Karpas-422 (cell line): ENCODE data around the gene AGAP6. TPM values are rescaled to one million over a fixed set of nuclear protein-coding genes. Genes with fewer than 3 reads are reported as not detected.
A peak's percentile ranks its signal among the peaks of the same experiment; 100 is the strongest.
"Not testable (repeated sequence)": the region's sequence is repeated elsewhere in the genome, so short reads cannot be mapped to it uniquely, and the experiment has no call there.

Source experiments
- DNase-seq: peaks from one replicate; pipeline ENCODE4 v3.0.0-alpha.2; 2015
- H2AFZ ChIP-seq: fragments of 200-600 bp; sonication (generic); 2 replicates; pipeline ENCODE4 v1.6.1; 2014; ENCODE audit warnings: antibody characterized with exemption, low read length, mixed read lengths
- H3K27ac ChIP-seq: fragments of 200-600 bp; sonication (generic); 2 replicates; pipeline ENCODE4 v1.5.1; 2014; ENCODE audit warnings: mild to moderate bottlenecking, low read length, moderate library complexity
- H3K27me3 ChIP-seq: fragments of 200-600 bp; sonication (generic); 2 replicates; pipeline ENCODE4 v1.6.1; 2014; ENCODE audit warnings: low read length, mixed read lengths
- H3K36me3 ChIP-seq: fragments of 200-600 bp; sonication (generic); 2 replicates; pipeline ENCODE4 v1.6.1; 2014; ENCODE audit warnings: low read length, mixed read lengths; ENCODE audit not compliant: insufficient read depth
- H3K4me1 ChIP-seq: fragments of 200-600 bp; sonication (generic); 2 replicates; pipeline ENCODE4 v1.6.1; 2014; ENCODE audit warnings: mild to moderate bottlenecking, low read length, mixed read lengths
- H3K4me2 ChIP-seq: fragments of 200-600 bp; sonication (generic); 2 replicates; pipeline ENCODE4 v1.6.1; 2014; ENCODE audit warnings: low read length, low read depth, mild to moderate bottlenecking; ENCODE audit not compliant: poor library complexity, severe bottlenecking
- H3K4me3 ChIP-seq: fragments of 200-600 bp; sonication (generic); 2 replicates; pipeline ENCODE4 v1.5.1; 2014; ENCODE audit warnings: mild to moderate bottlenecking, antibody characterized with exemption, low read length, mixed read lengths
- H3K79me2 ChIP-seq: fragments of 200-600 bp; sonication (generic); 2 replicates; pipeline ENCODE4 v1.6.1; 2014; ENCODE audit warnings: mild to moderate bottlenecking, low read length, mixed read lengths
- H3K9ac ChIP-seq: fragments of 200-600 bp; sonication (generic); 2 replicates; pipeline ENCODE4 v1.6.0; 2014; ENCODE audit warnings: low read length
- H3K9me2 ChIP-seq: fragments of 200-600 bp; sonication (generic), shearing (Covaris generic); replicated peaks from 2 replicates; pipeline ENCODE4 v1.6.0; 2014; ENCODE audit warnings: mild to moderate bottlenecking, low read length, moderate library complexity; ENCODE audit not compliant: insufficient read depth
- H3K9me3 ChIP-seq: fragments of 300-700, 200-600 bp; sonication (generic); 2 replicates; pipeline ENCODE4 v1.6.1; 2014; ENCODE audit warnings: low read length, mixed read lengths
- H4K20me1 ChIP-seq: fragments of 200-600 bp; sonication (generic); 2 replicates; pipeline ENCODE4 v1.6.1; 2014; ENCODE audit warnings: mild to moderate bottlenecking, antibody characterized with exemption, low read length, low read depth; ENCODE audit not compliant: insufficient read depth
- total RNA-seq: library from RNA; depleted of rRNA; stranded (reverse); fragments of >200 nt; shearing (Covaris generic); gene quantifications from 2 replicates; pipeline ENCODE4 v1.2.3, GENCODE V29; 2014; ENCODE audit warnings: low replicate concordance

The AGAP6 gene
- total RNA-seq, 1 experiment from 2014 or later = 17.1 TPM

- not testable (repeated sequence) for H3K27me3 ChIP-seq, H3K4me2 ChIP-seq, DNase-seq, H4K20me1 ChIP-seq, H3K9me2 ChIP-seq, H3K27ac ChIP-seq, H3K4me3 ChIP-seq, H3K9me3 ChIP-seq, H3K4me1 ChIP-seq, H2AFZ ChIP-seq, H3K79me2 ChIP-seq, H3K9ac ChIP-seq, H3K36me3 ChIP-seq
Observed at GRCh38 chr10:49970331-49970857, 17.8 kb upstream of the AGAP6 start.

GRCh38 chr10:49971466-49971865 is 16.7 kb upstream of the AGAP6 start:
- H3K27ac ChIP-seq, DNase-seq, H3K79me2 ChIP-seq, H3K4me1 ChIP-seq, H3K9ac ChIP-seq, H3K4me3 ChIP-seq, H2AFZ ChIP-seq, H3K36me3 ChIP-seq, H3K4me2 ChIP-seq, H3K9me3 ChIP-seq, H4K20me1 ChIP-seq, H3K27me3 ChIP-seq, H3K9me2 ChIP-seq: not testable (repeated sequence)

DNA sequence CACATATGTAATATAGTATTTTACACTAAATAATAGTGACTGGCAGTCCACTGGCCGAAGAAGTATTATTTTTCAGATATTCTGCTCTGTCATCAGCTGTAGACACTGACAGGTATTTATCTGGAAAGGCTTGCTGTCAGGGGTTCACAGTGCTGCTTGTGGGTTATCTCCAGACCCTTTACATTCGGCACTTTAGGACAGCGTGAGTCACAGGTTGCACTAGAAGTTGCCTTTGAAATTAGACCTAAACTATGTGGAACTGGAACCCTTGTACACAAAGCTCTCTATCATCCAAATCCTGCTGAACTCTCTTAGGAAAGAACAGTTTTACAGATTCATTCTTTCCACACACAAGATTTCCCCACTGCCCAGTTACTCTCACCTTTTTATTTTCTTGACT is 16.1 kb upstream of the AGAP6 start:
- H3K9ac ChIP-seq, H3K27me3 ChIP-seq, H3K4me3 ChIP-seq, H3K9me3 ChIP-seq, H3K27ac ChIP-seq, DNase-seq, H3K9me2 ChIP-seq, H3K36me3 ChIP-seq, H4K20me1 ChIP-seq, H3K4me2 ChIP-seq, H3K79me2 ChIP-seq, H3K4me1 ChIP-seq, H2AFZ ChIP-seq: not testable (repeated sequence)

- not testable (repeated sequence) for H3K27ac ChIP-seq, H3K36me3 ChIP-seq, H3K9me2 ChIP-seq, H3K9ac ChIP-seq, H3K79me2 ChIP-seq, H3K27me3 ChIP-seq, H3K9me3 ChIP-seq, H3K4me3 ChIP-seq, H4K20me1 ChIP-seq, H3K4me1 ChIP-seq, DNase-seq, H3K4me2 ChIP-seq, H2AFZ ChIP-seq
Observed at GRCh38 chr10:49977756-49978155, 10.4 kb upstream of the AGAP6 start.

DNA sequence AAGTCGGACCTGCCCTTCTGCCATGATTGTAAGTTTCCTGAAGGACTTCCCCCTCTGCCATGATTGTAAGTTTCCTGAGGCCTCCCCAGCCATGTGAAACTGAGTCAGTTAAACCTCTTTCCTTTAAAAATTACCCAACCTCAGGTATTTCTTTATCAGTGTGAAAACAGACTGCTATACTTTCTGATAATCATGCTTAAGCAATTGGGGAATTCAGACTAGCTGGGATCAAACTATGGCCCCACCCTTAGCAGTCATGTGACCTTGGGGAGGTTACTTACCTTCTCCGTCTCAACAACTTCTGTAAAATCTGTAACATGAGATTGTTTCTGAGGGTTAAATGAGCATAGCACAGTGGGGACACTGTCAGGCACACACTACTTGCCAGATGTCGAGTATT is 999 bp upstream of the AGAP6 start:
- H3K9ac ChIP-seq, H3K9me3 ChIP-seq, H3K4me3 ChIP-seq, H3K9me2 ChIP-seq, H3K27me3 ChIP-seq, H3K4me1 ChIP-seq, H3K4me2 ChIP-seq, H3K27ac ChIP-seq, H2AFZ ChIP-seq, H3K79me2 ChIP-seq, H3K36me3 ChIP-seq, DNase-seq, H4K20me1 ChIP-seq: not testable (repeated sequence)

DNA sequence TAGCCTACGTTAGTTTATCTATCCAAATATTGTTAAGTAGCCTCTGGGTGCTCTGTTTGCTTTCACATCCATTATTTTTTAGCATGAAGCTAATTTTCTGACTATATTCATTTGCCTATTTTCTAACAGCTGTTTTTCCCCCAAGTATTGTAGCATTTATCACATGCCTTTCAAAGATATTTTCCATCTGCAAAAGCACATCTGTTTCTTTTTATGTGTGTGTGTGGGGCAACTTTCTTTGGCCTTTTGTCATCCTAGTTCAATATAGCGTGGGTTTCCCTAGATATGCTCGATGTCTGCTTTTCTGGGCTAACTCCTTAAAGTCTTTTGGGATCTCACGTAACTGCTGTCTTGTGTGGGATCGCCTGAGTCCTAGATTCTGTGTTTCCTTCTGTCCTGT is 7.1 kb downstream of the AGAP6 start:
- H2AFZ ChIP-seq, H3K9ac ChIP-seq, H3K9me2 ChIP-seq, H3K4me2 ChIP-seq, H3K79me2 ChIP-seq, H3K27me3 ChIP-seq, H3K4me3 ChIP-seq, H4K20me1 ChIP-seq, H3K27ac ChIP-seq, DNase-seq, H3K36me3 ChIP-seq, H3K4me1 ChIP-seq, H3K9me3 ChIP-seq: not testable (repeated sequence)

DNA sequence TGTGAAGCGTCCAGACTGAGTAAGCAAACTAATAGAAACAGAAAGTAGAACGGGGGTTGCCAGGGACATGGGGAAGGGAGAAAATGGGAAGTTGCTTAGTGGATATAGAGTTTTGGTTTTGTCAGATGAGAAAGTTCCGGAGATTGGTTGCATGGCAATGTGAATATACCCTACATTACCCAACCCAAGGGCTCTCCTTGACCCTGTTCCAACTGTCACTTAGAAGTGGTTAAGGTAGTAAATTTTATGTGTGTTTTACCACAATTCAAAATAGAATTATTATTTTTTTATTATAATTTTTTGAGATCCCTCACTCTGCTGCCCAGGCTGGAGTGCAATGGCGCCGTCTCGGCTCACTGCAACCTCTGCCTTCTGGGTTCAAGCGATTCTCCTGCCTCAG is 25.8 kb downstream of the AGAP6 start:
- DNase-seq, H3K4me3 ChIP-seq, H3K4me2 ChIP-seq, H3K9me2 ChIP-seq, H3K4me1 ChIP-seq, H3K36me3 ChIP-seq, H3K27ac ChIP-seq, H3K9me3 ChIP-seq, H4K20me1 ChIP-seq, H2AFZ ChIP-seq, H3K79me2 ChIP-seq, H3K27me3 ChIP-seq, H3K9ac ChIP-seq: not testable (repeated sequence)

DNA sequence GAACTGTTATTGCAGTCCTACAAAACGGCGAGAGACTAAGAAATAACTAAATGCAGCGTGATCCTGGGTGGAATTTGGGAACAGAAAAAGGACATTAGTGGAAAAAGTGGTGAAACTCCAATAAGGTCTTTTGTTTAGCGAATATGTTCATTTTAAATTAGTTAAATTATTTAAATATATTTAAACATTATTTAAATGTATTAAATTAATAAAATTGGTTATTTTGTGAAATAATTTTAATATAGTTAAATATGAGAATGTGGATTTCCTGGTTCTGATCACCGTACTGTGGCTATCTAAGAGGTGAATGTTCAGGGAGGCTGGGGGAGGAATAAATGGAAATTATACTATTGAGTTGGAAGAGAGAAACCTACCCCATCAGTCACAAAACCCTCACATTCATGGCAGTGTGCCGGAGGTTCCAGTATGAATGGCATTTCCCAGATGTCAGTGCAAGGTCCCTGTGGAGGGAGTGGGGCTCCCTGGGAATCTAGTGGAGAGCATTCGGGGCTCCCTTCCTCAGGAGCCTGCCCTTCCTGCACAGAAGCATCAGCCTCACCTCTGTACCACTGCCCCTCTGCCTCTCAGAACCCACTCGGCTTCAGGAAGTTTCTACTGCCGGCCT is 27.5 kb downstream of the AGAP6 start:
- H3K4me1 ChIP-seq, H3K9me3 ChIP-seq, H3K36me3 ChIP-seq, H3K9me2 ChIP-seq, H4K20me1 ChIP-seq, H3K9ac ChIP-seq, H3K27ac ChIP-seq, H3K27me3 ChIP-seq, H2AFZ ChIP-seq, H3K4me2 ChIP-seq, H3K79me2 ChIP-seq, H3K4me3 ChIP-seq: not testable (repeated sequence)
- DNase-seq = peak; percentile 35

- not testable (repeated sequence) for H3K4me1 ChIP-seq, H3K9me2 ChIP-seq, H3K9ac ChIP-seq, H3K27me3 ChIP-seq, H3K27ac ChIP-seq, H3K4me2 ChIP-seq, H3K36me3 ChIP-seq, H3K9me3 ChIP-seq, H2AFZ ChIP-seq, H4K20me1 ChIP-seq, H3K79me2 ChIP-seq, H3K4me3 ChIP-seq, DNase-seq
Observed at GRCh38 chr10:50016926-50017325, 28.7 kb downstream of the AGAP6 start.
